Pancreas (tissue), 10 donors: ENCODE measurements around the gene RRAD. TPM values are rescaled to one million over a fixed set of nuclear protein-coding genes. Genes with fewer than 3 reads are reported as not detected.
A peak's percentile ranks its signal among the peaks of the same experiment; 100 is the strongest.

Experiments
- ATAC-seq, 4 donors: fragments of 200-7000 bp; cut with Tn5 transposase; one replicate each; pipeline versions ENCODE4 v1.8.0 to v1.9.1; 2020; ENCODE audit warnings: mild to moderate bottlenecking in 4 of 4, moderate library complexity in 4 of 4
- DNase-seq, 6 donors: peaks; one replicate each; pipeline ENCODE4 v3.0.0-alpha.2; 2020
- FAIRE-seq: peaks from 2 replicates; lab custom pipeline; 2012; peaks lifted over from hg19 to GRCh38; lab: Jason Lieb, UNC
- H3K27ac ChIP-seq, 4 donors: fragments of 200-600 bp; sonication (generic); 1 replicate in 3 of 4; 2 replicates in 1 of 4; pipeline versions ENCODE4 v1.5.0 to v1.8.0; 2020
- H3K27me3 ChIP-seq, 4 donors: fragments of 200-600 bp; one replicate each; pipeline ENCODE4 v1.8.0; 2021
- H3K36me3 ChIP-seq, 3 donors: fragments of 200-600 bp; sonication (generic) in 1 of 3; one replicate each; pipeline versions ENCODE4 v1.5.0 to v1.8.0; 2020 to 2021
- H3K4me1 ChIP-seq, 3 donors: fragments of 200-600 bp; one replicate each; pipeline ENCODE4 v1.8.0; 2021
- H3K4me3 ChIP-seq, 4 donors: fragments of 200-600 bp; sonication (generic) in 2 of 4; one replicate each; pipeline versions ENCODE4 v1.5.0 to v1.8.0; 2020 to 2021
- H3K9me3 ChIP-seq, 4 donors: fragments of 200-600 bp; one replicate each; pipeline ENCODE4 v1.8.0; 2021
- CTCF ChIP-seq, 4 donors: fragments of 200-600 bp; sonication (generic) in 3 of 4; IDR thresholded peaks; one replicate each; pipeline versions ENCODE4 v1.5.0 to v1.8.0; 2021; ENCODE audit warnings: antibody characterized with exemption in 4 of 4
- WGBS, 2 donors: extraction: QIAGEN DNeasy Blood & Tissue Kit; methylation state at CpG; one replicate each; pipeline ENCODE4 v1.1.7; 2013; 5-methylcytosine and 5-hydroxymethylcytosine counted together
- intact Hi-C, 3 donors: fragments of 100-400 bp; cut with DNase I; formaldehyde crosslinking; loops; one replicate each; pipeline versions ENCODE4 v1.11.1 to v1.14.2; 2022
- polyA plus RNA-seq, 2 donors: library from polyadenylated mRNA; stranded (reverse); fragments of 200-250 nt; gene quantifications; one replicate each; pipeline ENCODE4 v1.2.3, GENCODE V29; 2013
- total RNA-seq, 6 donors: library from RNA; stranded (reverse); fragmentation: NEBNext Ultra II Directional in 4 of 6; extraction: Animal tissue kit (Norgen Biotek cat#: 25700) in 4 of 6; gene quantifications; one replicate each; pipeline versions ENCODE4 v1.2.1 to v1.2.4, GENCODE V29; 2021 to 2023
- donor health status: healthy with polysubstance abuse.
- donor health status: DM: no; HTN: no; CAD: no; lungs with moderate emphysema.
- donor health status: DM: no; HTN: no; CAD: no.
- donor health status: control.
- donor health status: control.
- donor health status: Bipolar disorder and iron deficiency.
- donor health status: DM: yes; HTN: yes; CAD: no.
- donor health status: DM: no; HTN: no; CAD: no.
- donor health status: DM: no; HTN: no; CAD: no.
- donor health status: DM: yes; HTN: yes; CAD: no.

RRAD gene
- total and polyA plus RNA-seq, 8 donors: 0.20 to 2.9 (median 0.60) TPM

GRCh38 chr16:66890799-66891198 is 34.5 kb downstream of the RRAD start:
- FAIRE-seq (no peak), ATAC-seq (no peak), DNase-seq (no peak)
- no peaks in the 10 kb centered on the region for H3K27me3 ChIP-seq
- H3K4me3 ChIP-seq: no peak overlapping the region
- peaks cover 0 to 1% (median 0%) of the 10 kb centered on the region in 3 donors for H3K36me3 ChIP-seq
- no peak overlapping the region for H3K27ac ChIP-seq
- no peaks in the 10 kb centered on the region for H3K9me3 ChIP-seq
- intact Hi-C loops: loop anchor here in 1 of 3 donors (10.0 kb wide), 1 partner anchor 254 kb away; no protein-coding TSS in a partner anchor
- TF ChIP-seq CTCF (IDR thresholded peaks at IDR 0.05): no peak
- WGBS, 2 donors: 59 to 66% methylated on average over 2 of the region's 2 CpGs
- H3K4me1 ChIP-seq: no peaks in the 10 kb centered on the region

- intact Hi-C loops: loop anchor here in 1 of 3 donors (10.0 kb wide), 1 partner anchor 255 kb away; no protein-coding TSS in a partner anchor
- no peak for DNase-seq
- peaks cover 0 to 12% (median 7%) of the 10 kb centered on the region in 3 donors for H3K36me3 ChIP-seq
- no peaks in the 10 kb centered on the region for H3K27me3 ChIP-seq
- no peak overlapping the region for H3K27ac ChIP-seq
- no peak for TF ChIP-seq CTCF (IDR thresholded peaks at IDR 0.05)
- H3K4me1 ChIP-seq: no peaks in the 10 kb centered on the region
- no peak for ATAC-seq
- no peak overlapping the region for H3K4me3 ChIP-seq
- no peak for FAIRE-seq
- H3K9me3 ChIP-seq: no peaks in the 10 kb centered on the region
- WGBS, 2 donors: 56 to 68% methylated on average over 4 of the region's 4 CpGs
These were observed 35.7 kb downstream of the RRAD start for GRCh38 chr16:66889622-66890021.

- TF ChIP-seq CTCF (IDR thresholded peaks at IDR 0.05): no peak
- no peak for FAIRE-seq
These were observed 36.4 kb downstream of the RRAD start for GRCh38 chr16:66888647-66889615.

GRCh38 chr16:66886914-66887313 is 38.4 kb downstream of the RRAD start:
- Histone ChIP-seq H3K27ac (no peak overlapping the region), H3K4me1 (peaks cover 0 to 4% (median 0%) of the 10 kb centered on the region in 3 donors), H3K4me3 (no peak overlapping the region), H3K36me3 (peaks cover 0 to 12% (median 11%) of the 10 kb centered on the region in 3 donors), H3K9me3 (no peaks in the 10 kb centered on the region), H3K27me3 (no peaks in the 10 kb centered on the region)
- no peak for FAIRE-seq
- peak in 1 of 4 donors; percentile 35 for ATAC-seq
- no peak for DNase-seq
- no peak for TF ChIP-seq CTCF (IDR thresholded peaks at IDR 0.05)
- intact Hi-C loops: no loop called here
- 71 to 79% methylated on average over 3 of the region's 3 CpGs for WGBS, 2 donors

More at GRCh38 chr16:66888647-66889615, 36.4 kb downstream of the RRAD start:
- Histone ChIP-seq H3K9me3 (no peaks in the 10 kb centered on the region), H3K4me3 (no peak overlapping the region), H3K36me3 (peaks cover 0 to 12% (median 11%) of the 10 kb centered on the region in 3 donors), H3K27me3 (no peaks in the 10 kb centered on the region), H3K4me1 (no peaks in the 10 kb centered on the region), H3K27ac (no peak overlapping the region)
- no peak for ATAC-seq
- no peak for DNase-seq
- WGBS, 2 donors: 93% methylated on average over 6 of the region's 6 CpGs
- intact Hi-C loops: no loop called here
